Keratinocyte (primary cell): ENCODE measurements around the gene GLS. TPM values are rescaled to one million over a fixed set of nuclear protein-coding genes. Genes with fewer than 3 reads are reported as not detected.

Source experiments
- DNase-seq: peaks from one replicate; pipeline ENCODE4 v3.0.0-alpha.2; 2011; ENCODE audit warnings: low read depth, missing footprints, low spot score
- FAIRE-seq: peaks from 2 replicates; lab custom pipeline; 2011; peaks lifted over from hg19 to GRCh38; lab: Jason Lieb, UNC
- H2AFZ ChIP-seq: 2 replicates; pipeline ENCODE4 v1.6.0; 2012; ENCODE audit warnings: low read length, control low read depth, inconsistent platforms; ENCODE audit not compliant: control insufficient read depth
- H3K27ac ChIP-seq: 2 replicates; pipeline ENCODE4 v1.5.1; 2011; ENCODE audit warnings: low read length; ENCODE audit not compliant: control insufficient read depth, insufficient read depth
- H3K27me3 ChIP-seq: 3 replicates; pipeline ENCODE4 v1.6.0; 2011; ENCODE audit warnings: low read length; ENCODE audit not compliant: control insufficient read depth, insufficient read depth; ENCODE audit errors: extremely low read depth
- H3K36me3 ChIP-seq, 2 experiments: 2 replicates in 1 of 2; 3 replicates in 1 of 2; pipeline ENCODE4 v1.5.1; 2011; ENCODE audit warnings: low read length in 2 of 2, mild to moderate bottlenecking in 1 of 2; ENCODE audit not compliant: control insufficient read depth in 2 of 2, insufficient read depth in 2 of 2; ENCODE audit errors: extremely low read depth in 1 of 2
- H3K4me1 ChIP-seq: 3 replicates; pipeline ENCODE4 v1.5.1; 2011; ENCODE audit warnings: low read length; ENCODE audit not compliant: control insufficient read depth, insufficient read depth; ENCODE audit errors: extremely low read depth
- H3K4me2 ChIP-seq: 3 replicates; pipeline ENCODE4 v1.6.0; 2011; ENCODE audit warnings: low read depth, low read length; ENCODE audit not compliant: control insufficient read depth, insufficient read depth; ENCODE audit errors: extremely low read depth
- H3K4me3 ChIP-seq, 3 experiments: fragments of 200-600 bp in 1 of 3; sonication (generic) in 1 of 3; 2 replicates in 2 of 3; 3 replicates in 1 of 3; pipeline ENCODE4 v1.5.1; 2011 to 2016; ENCODE audit warnings: low read length in 3 of 3, mild to moderate bottlenecking in 3 of 3, control low read depth in 2 of 3, inconsistent platforms in 1 of 3, low read depth in 1 of 3, mixed read lengths in 1 of 3, mixed run types in 1 of 3, moderate library complexity in 1 of 3; ENCODE audit not compliant: control insufficient read depth in 2 of 3, insufficient read depth in 2 of 3; ENCODE audit errors: extremely low read depth in 1 of 3
- H3K79me2 ChIP-seq: 2 replicates; pipeline ENCODE4 v1.6.0; 2012; ENCODE audit warnings: low read length; ENCODE audit not compliant: control insufficient read depth, insufficient read depth
- H3K9ac ChIP-seq: 3 replicates; pipeline ENCODE4 v1.6.0; 2011; ENCODE audit warnings: low read length; ENCODE audit not compliant: control insufficient read depth, insufficient read depth; ENCODE audit errors: extremely low read depth
- H3K9me1 ChIP-seq: 3 replicates; pipeline ENCODE4 v1.6.0; 2011; ENCODE audit warnings: low read length; ENCODE audit not compliant: control insufficient read depth, insufficient read depth; ENCODE audit errors: extremely low read depth
- H3K9me3 ChIP-seq: 2 replicates; pipeline ENCODE4 v1.5.1; 2012; ENCODE audit warnings: low read depth, low read length; ENCODE audit not compliant: control insufficient read depth
- H4K20me1 ChIP-seq: 3 replicates; pipeline ENCODE4 v1.6.0; 2011; ENCODE audit warnings: low read length; ENCODE audit not compliant: control insufficient read depth, insufficient read depth; ENCODE audit errors: extremely low read depth
- EZH2 ChIP-seq: IDR thresholded peaks from one replicate; pipeline ENCODE4 v1.6.1; 2012; ENCODE audit warnings: inconsistent platforms, mild to moderate bottlenecking, low read length, moderate library complexity
- dilution Hi-C: fragments of 300-500 bp; cut with MboI; formaldehyde crosslinking; loops from one replicate; pipeline ENCODE4 v1.7.0; 2020; ENCODE audit warnings: low sequenced_read_pairs; ENCODE audit not compliant: extremely low pct_ligation_motif_present
- polyA plus RNA-seq, 5 experiments: library from polyadenylated mRNA; depleted of rRNA in 3 of 5; stranded (reverse) in 3 of 5; stranded (forward) in 1 of 5; unstranded in 1 of 5; fragments of >200 nt; gene quantifications; 1 replicate in 1 of 5; 2 replicates in 3 of 5; 3 replicates in 1 of 5; pipeline versions ENCODE4 v1.2.1 to v1.2.3, GENCODE V29; 2011 to 2012; ENCODE audit warnings: missing spikeins in 2 of 5, low read depth in 1 of 5, low replicate concordance in 1 of 5
- TF ChIP-seq, protein P1 (sequence below), 3 experiments: IDR thresholded peaks in 1 of 3; conservative IDR thresholded peaks in 1 of 3; optimal IDR thresholded peaks in 1 of 3; 2 replicates in 2 of 3; 3 replicates in 1 of 3; pipeline versions ENCODE3 to v1.5.1; 2011; ENCODE audit warnings: low read length in 3 of 3, mild to moderate bottlenecking in 3 of 3, moderate library complexity in 2 of 3, control low read depth in 1 of 3, inconsistent platforms in 1 of 3; ENCODE audit not compliant: insufficient read depth in 2 of 3; ENCODE audit errors: extremely low read depth in 1 of 3

Gene GLS
- polyA plus RNA-seq, 1 donor (not counting 4 experiments of a cell fraction or from before 2014, with no cell fraction given) = 130 TPM

DNA sequence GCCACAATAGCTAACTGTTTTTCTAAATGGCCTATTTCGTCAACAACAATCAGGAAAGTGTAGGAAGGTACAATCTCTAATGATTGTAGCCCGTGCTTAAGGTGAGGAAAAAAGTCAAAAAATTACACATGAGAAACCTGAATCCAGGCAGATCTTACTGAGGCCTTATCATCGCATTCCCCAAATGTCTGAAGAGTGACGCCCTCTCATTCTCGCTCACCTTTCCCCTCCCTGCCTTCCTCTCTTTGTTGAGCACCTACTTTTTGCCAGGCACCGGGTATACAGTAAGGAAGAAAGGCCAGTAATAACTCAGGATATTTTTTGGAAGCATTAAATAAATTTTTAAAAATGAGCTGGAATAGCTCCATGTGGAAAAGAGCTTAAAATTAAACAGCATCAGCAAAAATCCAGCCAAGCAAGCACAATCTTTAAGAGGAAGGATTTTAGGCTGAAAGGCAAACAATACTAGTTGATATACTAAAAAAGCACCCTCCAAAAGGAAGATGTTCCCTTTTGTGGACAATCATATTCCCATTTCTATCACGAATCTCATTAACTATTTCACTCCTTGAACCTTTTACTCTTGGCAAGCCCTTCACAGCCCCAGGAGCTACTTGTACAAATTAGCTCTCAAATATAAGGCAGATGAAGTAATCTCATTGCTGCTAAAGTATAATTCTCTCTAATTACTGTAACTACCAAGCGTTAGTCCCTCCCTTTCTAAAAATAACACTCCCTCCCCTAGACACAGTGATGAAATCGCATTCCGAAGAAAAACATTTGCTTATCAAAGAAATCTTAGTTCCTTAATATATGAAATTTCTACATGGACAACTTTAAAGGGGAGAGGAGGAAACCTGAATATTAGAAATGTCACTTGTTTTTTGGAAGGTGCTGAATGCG is 93.4 kb downstream of the GLS start:
- no peaks in the 10 kb centered on the region for H3K27me3 ChIP-seq
- H3K4me1 ChIP-seq = peaks cover 11% of the 10 kb centered on the region
- H2AFZ ChIP-seq = no peak overlapping the region
- no peak for FAIRE-seq
- H4K20me1 ChIP-seq = no peaks in the 10 kb centered on the region
- H3K9me3 ChIP-seq = no peaks in the 10 kb centered on the region
- H3K4me3 ChIP-seq = no peak overlapping the region
- DNase-seq = no peak
- H3K36me3 ChIP-seq = peaks cover 52 to 76% of the 10 kb centered on the region in 2 experiments
- H3K4me2 ChIP-seq = no peak overlapping the region
- H3K9ac ChIP-seq = no peak overlapping the region
- H3K79me2 ChIP-seq = no peaks in the 10 kb centered on the region
- no peaks in the 10 kb centered on the region for H3K9me1 ChIP-seq
- dilution Hi-C loops = no loop called here
- H3K27ac ChIP-seq = no peak overlapping the region
- TF ChIP-seq, protein P1, sequence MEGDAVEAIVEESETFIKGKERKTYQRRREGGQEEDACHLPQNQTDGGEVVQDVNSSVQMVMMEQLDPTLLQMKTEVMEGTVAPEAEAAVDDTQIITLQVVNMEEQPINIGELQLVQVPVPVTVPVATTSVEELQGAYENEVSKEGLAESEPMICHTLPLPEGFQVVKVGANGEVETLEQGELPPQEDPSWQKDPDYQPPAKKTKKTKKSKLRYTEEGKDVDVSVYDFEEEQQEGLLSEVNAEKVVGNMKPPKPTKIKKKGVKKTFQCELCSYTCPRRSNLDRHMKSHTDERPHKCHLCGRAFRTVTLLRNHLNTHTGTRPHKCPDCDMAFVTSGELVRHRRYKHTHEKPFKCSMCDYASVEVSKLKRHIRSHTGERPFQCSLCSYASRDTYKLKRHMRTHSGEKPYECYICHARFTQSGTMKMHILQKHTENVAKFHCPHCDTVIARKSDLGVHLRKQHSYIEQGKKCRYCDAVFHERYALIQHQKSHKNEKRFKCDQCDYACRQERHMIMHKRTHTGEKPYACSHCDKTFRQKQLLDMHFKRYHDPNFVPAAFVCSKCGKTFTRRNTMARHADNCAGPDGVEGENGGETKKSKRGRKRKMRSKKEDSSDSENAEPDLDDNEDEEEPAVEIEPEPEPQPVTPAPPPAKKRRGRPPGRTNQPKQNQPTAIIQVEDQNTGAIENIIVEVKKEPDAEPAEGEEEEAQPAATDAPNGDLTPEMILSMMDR (optimal IDR thresholded peaks at IDR 0.05 in 1 of 3, IDR thresholded peaks at IDR 0.05 in 1 of 3, conservative IDR thresholded peaks at IDR 0.05 in 1 of 3; ENCODE audit: extremely low read depth in 1 of 3, insufficient read depth in 2 of 3, low read length in 3 of 3) = no peak
- TF ChIP-seq EZH2 = no peak

DNA sequence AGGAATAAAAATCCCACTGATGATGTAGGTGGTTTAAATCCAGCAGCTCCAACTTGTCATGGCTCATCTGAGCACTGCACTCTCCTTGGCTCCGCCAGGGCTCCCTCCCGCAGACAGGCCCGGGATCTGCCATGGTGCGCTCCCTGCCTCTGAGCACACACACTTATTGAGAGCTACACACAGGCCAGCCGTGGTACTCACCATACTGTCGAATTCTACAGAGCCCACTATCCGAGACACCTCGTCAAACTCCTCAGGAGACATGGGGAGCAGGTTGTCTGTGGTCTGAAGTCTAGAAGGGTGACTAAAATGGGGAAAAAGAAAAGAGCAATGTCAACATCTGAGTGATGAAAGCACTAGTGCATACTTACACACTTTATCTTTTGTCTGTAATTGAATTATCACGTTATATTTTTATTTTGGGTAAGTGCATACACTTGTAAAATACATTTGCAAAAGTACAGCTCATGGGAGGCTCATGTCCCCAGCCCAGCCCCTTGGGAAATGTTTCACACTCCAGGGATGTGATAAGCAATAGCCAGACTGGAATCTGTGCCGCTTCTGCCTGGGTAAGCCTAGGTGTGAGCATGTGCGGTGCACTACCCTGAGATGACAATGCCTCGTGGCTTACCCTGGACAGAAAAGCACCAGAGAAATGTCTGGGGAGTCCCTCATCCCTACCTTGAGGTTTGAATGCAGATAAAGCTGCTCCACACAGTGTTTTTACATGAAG is 94.2 kb downstream of the GLS start:
- no peak overlapping the region for H3K4me2 ChIP-seq
- H3K9me1 ChIP-seq = no peaks in the 10 kb centered on the region
- FAIRE-seq (no peak), DNase-seq (no peak)
- dilution Hi-C loops = no loop called here
- no peaks in the 10 kb centered on the region for H3K79me2 ChIP-seq
- no peaks in the 10 kb centered on the region for H3K9me3 ChIP-seq
- peaks cover 12% of the 10 kb centered on the region for H3K4me1 ChIP-seq
- TF ChIP-seq, protein P1 (optimal IDR thresholded peaks at IDR 0.05 in 1 of 3, IDR thresholded peaks at IDR 0.05 in 1 of 3, conservative IDR thresholded peaks at IDR 0.05 in 1 of 3; ENCODE audit: extremely low read depth in 1 of 3, insufficient read depth in 2 of 3, low read length in 3 of 3) = no peak
- TF ChIP-seq EZH2 = no peak
- H3K4me3 ChIP-seq = no peak overlapping the region
- H3K9ac ChIP-seq = no peak overlapping the region
- H2AFZ ChIP-seq = no peak overlapping the region
- no peaks in the 10 kb centered on the region for H4K20me1 ChIP-seq
- H3K36me3 ChIP-seq = peaks cover 51 to 77% of the 10 kb centered on the region in 2 experiments
- H3K27ac ChIP-seq = no peak overlapping the region
- no peaks in the 10 kb centered on the region for H3K27me3 ChIP-seq
